Measurements from ENCODE around the gene UBR2.

Gene UBR2

DNA sequence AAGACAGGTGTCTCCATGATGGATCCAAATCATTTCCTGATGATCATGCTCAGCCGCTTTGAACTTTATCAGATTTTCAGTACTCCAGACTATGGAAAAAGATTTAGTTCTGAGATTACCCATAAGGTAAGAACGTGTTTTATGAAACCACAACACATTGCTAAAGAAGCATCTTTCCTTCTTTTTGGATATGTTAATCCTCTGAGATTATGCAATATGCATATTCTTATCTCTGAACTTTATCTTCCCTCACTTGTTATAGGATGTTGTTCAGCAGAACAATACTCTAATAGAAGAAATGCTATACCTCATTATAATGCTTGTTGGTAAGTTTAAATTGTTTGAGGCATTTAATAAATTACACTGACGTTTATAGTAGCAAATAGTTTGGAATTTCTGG lies 80.4 kb downstream of the UBR2 start:
- Histone ChIP-seq H3K4me1 (ENCODE audit: insufficient read depth, low read length, poor library complexity, severe bottlenecking) (no peaks in the 10 kb centered on the region), H3K9ac (ENCODE audit: low read depth, low read length, poor library complexity, severe bottlenecking) (no peak overlapping the region), H3K4me2 (ENCODE audit: low read depth, low read length, poor library complexity, severe bottlenecking) (no peak overlapping the region), H3K36me3 (ENCODE audit: insufficient read depth, low read length) (peaks cover 54% of the 10 kb centered on the region; the same call in 1 of the 2 replicates), H3K4me3 (ENCODE audit: low read length, poor library complexity, severe bottlenecking) (no peak overlapping the region), H2AFZ (ENCODE audit: low read length) (no peak overlapping the region), H3F3A (ENCODE audit: low read depth) (0 out of 2 replicates have a peak, but pooled peaks cover 4% of the 10 kb centered on the region), H3K9me3 (ENCODE audit: insufficient read depth, low read depth, low read length) (no peaks in the 10 kb centered on the region), H3K27me3 (ENCODE audit: insufficient read depth, low read length, poor library complexity, severe bottlenecking) (no peaks in the 10 kb centered on the region), H3K79me2 (ENCODE audit: insufficient read depth, low read length) (no peaks in the 10 kb centered on the region), H3K9me2 (replicated peaks; ENCODE audit: low read depth, low read length) (no peaks in the 10 kb centered on the region), H4K20me1 (ENCODE audit: insufficient read depth, low read length, poor library complexity, severe bottlenecking) (no peaks in the 10 kb centered on the region)
- TF ChIP-seq, protein P1, sequence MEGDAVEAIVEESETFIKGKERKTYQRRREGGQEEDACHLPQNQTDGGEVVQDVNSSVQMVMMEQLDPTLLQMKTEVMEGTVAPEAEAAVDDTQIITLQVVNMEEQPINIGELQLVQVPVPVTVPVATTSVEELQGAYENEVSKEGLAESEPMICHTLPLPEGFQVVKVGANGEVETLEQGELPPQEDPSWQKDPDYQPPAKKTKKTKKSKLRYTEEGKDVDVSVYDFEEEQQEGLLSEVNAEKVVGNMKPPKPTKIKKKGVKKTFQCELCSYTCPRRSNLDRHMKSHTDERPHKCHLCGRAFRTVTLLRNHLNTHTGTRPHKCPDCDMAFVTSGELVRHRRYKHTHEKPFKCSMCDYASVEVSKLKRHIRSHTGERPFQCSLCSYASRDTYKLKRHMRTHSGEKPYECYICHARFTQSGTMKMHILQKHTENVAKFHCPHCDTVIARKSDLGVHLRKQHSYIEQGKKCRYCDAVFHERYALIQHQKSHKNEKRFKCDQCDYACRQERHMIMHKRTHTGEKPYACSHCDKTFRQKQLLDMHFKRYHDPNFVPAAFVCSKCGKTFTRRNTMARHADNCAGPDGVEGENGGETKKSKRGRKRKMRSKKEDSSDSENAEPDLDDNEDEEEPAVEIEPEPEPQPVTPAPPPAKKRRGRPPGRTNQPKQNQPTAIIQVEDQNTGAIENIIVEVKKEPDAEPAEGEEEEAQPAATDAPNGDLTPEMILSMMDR (conservative IDR thresholded peaks at IDR 0.05; ENCODE audit: low read length) = no peak

DNA sequence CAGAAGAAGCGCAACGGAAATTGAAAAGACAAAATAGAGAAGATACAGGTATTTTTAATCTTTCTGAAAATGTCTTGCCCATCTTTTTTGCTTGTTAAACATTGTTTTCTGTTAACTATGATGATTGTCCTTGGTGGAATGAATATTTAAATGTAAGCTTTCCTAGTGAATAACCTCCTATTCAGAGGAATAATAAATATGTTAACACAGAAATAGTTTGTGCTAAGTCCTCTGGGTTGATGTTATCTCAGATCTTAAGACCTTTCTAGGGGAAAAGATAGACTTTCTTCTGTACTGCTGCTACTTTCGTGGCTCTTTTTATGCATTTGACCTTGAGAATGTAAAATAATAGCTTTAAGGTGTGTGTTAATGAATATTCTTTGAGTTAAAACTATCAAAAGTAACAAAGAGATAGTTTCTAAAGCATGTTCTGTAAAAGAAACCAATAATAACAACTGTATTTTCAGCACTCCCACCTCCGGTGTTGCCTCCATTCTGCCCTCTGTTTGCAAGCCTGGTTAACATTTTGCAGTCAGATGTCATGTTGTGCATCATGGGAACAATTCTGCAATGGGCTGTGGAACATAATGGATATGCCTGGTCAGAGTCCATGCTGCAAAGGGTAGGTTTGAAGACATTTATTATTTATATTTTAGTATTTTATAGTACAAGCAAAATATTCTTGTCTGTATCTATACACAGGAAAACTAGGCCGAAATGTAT lies 88.4 kb downstream of the UBR2 start:
- H3K36me3 ChIP-seq (ENCODE audit: insufficient read depth, low read length) = peaks cover 44% of the 10 kb centered on the region; the same call in 1 of the 2 replicates
- no peaks in the 10 kb centered on the region for H3K9me3 ChIP-seq (ENCODE audit: insufficient read depth, low read depth, low read length)
- H3K9ac ChIP-seq (ENCODE audit: low read depth, low read length, poor library complexity, severe bottlenecking) = no peak overlapping the region
- H3K4me3 ChIP-seq (ENCODE audit: low read length, poor library complexity, severe bottlenecking) = no peak overlapping the region
- no peaks in the 10 kb centered on the region for H4K20me1 ChIP-seq (ENCODE audit: insufficient read depth, low read length, poor library complexity, severe bottlenecking)
- H3K9me2 ChIP-seq (replicated peaks; ENCODE audit: low read depth, low read length) = no peaks in the 10 kb centered on the region
- H3K4me1 ChIP-seq (ENCODE audit: insufficient read depth, low read length, poor library complexity, severe bottlenecking) = no peaks in the 10 kb centered on the region
- no peaks in the 10 kb centered on the region for H3K79me2 ChIP-seq (ENCODE audit: insufficient read depth, low read length)
- TF ChIP-seq, protein P1 (conservative IDR thresholded peaks at IDR 0.05; ENCODE audit: low read length) = no peak
- no peak for TF ChIP-seq EZH2phosphoT487 (IDR thresholded peaks at IDR 0.05; ENCODE audit: borderline replicate concordance)
- no peak overlapping the region for H3K4me2 ChIP-seq (ENCODE audit: low read depth, low read length, poor library complexity, severe bottlenecking)
- H3F3A ChIP-seq (ENCODE audit: low read depth) = 0 out of 2 replicates have a peak, but pooled peaks cover 4% of the 10 kb centered on the region
- H2AFZ ChIP-seq (ENCODE audit: low read length) = no peak overlapping the region
- H3K27me3 ChIP-seq (ENCODE audit: insufficient read depth, low read length, poor library complexity, severe bottlenecking) = no peaks in the 10 kb centered on the region

DNA sequence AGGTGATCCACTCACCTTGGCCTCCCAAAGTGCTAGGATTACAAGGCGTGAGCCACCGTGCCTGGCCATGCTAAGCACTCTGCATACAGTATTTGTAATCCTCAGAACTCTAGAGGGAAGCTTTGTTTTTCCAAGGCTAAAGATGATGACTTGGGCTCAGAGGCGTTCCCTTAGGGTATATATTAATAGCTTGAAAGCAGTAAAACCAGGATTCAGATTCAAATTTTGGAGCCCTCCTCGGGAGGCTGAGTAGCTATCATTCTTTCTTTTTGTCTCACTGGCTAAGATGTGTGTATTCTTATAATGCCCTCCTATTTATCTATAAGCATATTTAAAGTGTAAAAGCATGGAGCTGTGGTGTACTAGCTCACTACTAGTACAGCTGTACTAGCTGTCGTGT lies 90.0 kb downstream of the UBR2 start:
- Histone ChIP-seq H3F3A (ENCODE audit: low read depth) (no peaks in the 10 kb centered on the region), H3K9ac (ENCODE audit: low read depth, low read length, poor library complexity, severe bottlenecking) (no peak overlapping the region), H2AFZ (ENCODE audit: low read length) (no peak overlapping the region), H3K9me2 (replicated peaks; ENCODE audit: low read depth, low read length) (no peaks in the 10 kb centered on the region), H3K4me2 (ENCODE audit: low read depth, low read length, poor library complexity, severe bottlenecking) (no peak overlapping the region), H3K27me3 (ENCODE audit: insufficient read depth, low read length, poor library complexity, severe bottlenecking) (no peaks in the 10 kb centered on the region), H3K79me2 (ENCODE audit: insufficient read depth, low read length) (no peaks in the 10 kb centered on the region), H3K4me3 (ENCODE audit: low read length, poor library complexity, severe bottlenecking) (no peak overlapping the region), H4K20me1 (ENCODE audit: insufficient read depth, low read length, poor library complexity, severe bottlenecking) (no peaks in the 10 kb centered on the region), H3K9me3 (ENCODE audit: insufficient read depth, low read depth, low read length) (no peaks in the 10 kb centered on the region), H3K36me3 (ENCODE audit: insufficient read depth, low read length) (peaks cover 55% of the 10 kb centered on the region; the same call in 1 of the 2 replicates), H3K4me1 (ENCODE audit: insufficient read depth, low read length, poor library complexity, severe bottlenecking) (no peaks in the 10 kb centered on the region)
- TF ChIP-seq EZH2phosphoT487 (IDR thresholded peaks at IDR 0.05; ENCODE audit: borderline replicate concordance) = no peak
- TF ChIP-seq, protein P1 (conservative IDR thresholded peaks at IDR 0.05; ENCODE audit: low read length) = no peak

Data from Loucy (cell line).